ENCODE results near the gene CKS2.

Gene CKS2

DNA sequence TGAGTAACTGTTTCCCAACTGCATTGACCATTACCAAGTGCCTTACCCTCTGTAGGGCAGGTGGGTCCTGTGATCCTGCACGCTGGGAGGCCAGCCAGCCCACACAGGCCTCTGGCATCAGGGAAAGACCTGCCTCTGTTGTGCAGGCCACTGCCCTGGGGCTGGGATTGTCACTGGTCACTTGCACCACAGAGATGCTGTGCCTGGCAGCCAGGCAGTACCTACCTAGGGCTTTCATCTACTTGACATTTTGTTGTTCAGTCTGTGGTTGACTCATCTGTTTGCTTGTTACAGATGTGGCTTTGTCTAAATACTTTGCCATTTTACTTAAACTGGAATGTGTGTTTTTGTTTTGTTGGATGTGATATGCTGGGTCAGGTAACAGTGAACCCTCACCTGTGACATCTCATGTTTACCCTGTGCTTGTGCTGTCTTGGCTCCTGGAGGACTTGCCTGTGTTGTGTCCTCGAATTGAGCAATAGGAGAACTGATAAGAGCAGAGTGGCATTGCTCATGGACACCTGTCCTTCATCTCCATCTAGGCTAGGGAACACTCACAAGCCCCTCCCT is 40.1 kb downstream of the CKS2 start:
- TF ChIP-seq ZNF274 (IDR thresholded peaks at IDR 0.05; ENCODE audit: low read depth, low read length), result no peak

DNA sequence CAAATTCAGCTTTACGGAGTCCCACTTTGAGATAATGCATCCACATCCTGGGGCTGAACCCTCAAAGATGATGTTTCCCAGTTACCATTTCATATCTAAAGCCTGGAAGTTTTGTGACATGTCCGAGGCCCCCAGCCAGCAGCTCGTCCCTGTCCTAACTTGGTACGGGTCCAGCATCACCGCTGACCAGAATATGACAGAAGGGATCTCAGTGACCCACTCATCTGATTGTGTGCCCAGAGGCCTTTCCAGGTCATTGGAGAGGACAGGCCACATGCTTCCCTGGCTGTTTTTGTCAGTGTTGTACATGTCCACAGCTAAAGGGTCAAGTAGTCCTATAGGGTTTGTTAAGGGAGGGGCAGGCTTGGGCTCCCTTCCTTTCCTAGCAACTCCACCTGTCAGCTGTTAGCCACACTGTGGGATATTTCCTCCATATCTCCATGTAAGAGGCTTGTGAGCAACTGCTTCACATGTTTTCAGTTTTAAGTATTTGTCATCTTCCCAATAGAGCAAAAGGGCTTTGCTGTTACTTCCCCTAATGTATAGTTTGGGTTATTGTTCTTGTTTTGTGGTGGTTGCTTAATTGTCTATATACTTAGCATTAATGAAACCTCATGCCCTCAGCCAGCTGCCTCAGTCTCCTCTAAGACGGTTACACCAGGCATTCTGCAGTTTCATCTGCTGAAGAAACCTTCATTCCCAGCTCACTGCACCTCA is 40.7 kb downstream of the CKS2 start:
- no peak for TF ChIP-seq ZNF274 (IDR thresholded peaks at IDR 0.05; ENCODE audit: low read depth, low read length)
- H3K4me3 ChIP-seq (ENCODE audit: low read length), result no peak overlapping the region

More for the DNA sequence above, 40.1 kb downstream of the CKS2 start:
- no peak overlapping the region for H3K4me3 ChIP-seq (ENCODE audit: low read length)

- no peak for TF ChIP-seq ZNF274 (IDR thresholded peaks at IDR 0.05; ENCODE audit: low read depth, low read length)
These were observed 41.5 kb downstream of the CKS2 start for GRCh38 chr9:89352451-89352850.

GRCh38 chr9:89352874-89353649 is 42.1 kb downstream of the CKS2 start:
- no peak for TF ChIP-seq ZNF274 (IDR thresholded peaks at IDR 0.05; ENCODE audit: low read depth, low read length)
- no peak overlapping the region for H3K4me3 ChIP-seq (ENCODE audit: low read length)

More at GRCh38 chr9:89352451-89352850, 41.5 kb downstream of the CKS2 start:
- H3K4me3 ChIP-seq (ENCODE audit: low read length), result no peak overlapping the region

GRCh38 chr9:89353989-89354388 is 43.0 kb downstream of the CKS2 start:
- H3K4me3 ChIP-seq (ENCODE audit: low read length), result no peak overlapping the region
- no peak for TF ChIP-seq ZNF274 (IDR thresholded peaks at IDR 0.05; ENCODE audit: low read depth, low read length)

GRCh38 chr9:89354471-89354870 is 43.5 kb downstream of the CKS2 start:
- no peak overlapping the region for H3K4me3 ChIP-seq (ENCODE audit: low read length)
- no peak for TF ChIP-seq ZNF274 (IDR thresholded peaks at IDR 0.05; ENCODE audit: low read depth, low read length)

- H3K4me3 ChIP-seq (ENCODE audit: low read length), result no peak overlapping the region
- no peak for TF ChIP-seq ZNF274 (IDR thresholded peaks at IDR 0.05; ENCODE audit: low read depth, low read length)
These were observed 45.8 kb downstream of the CKS2 start for GRCh38 chr9:89356782-89357181.

GRCh38 chr9:89357331-89358197 is 46.6 kb downstream of the CKS2 start:
- no peak overlapping the region for H3K4me3 ChIP-seq (ENCODE audit: low read length)
- no peak for TF ChIP-seq ZNF274 (IDR thresholded peaks at IDR 0.05; ENCODE audit: low read depth, low read length)

DNA sequence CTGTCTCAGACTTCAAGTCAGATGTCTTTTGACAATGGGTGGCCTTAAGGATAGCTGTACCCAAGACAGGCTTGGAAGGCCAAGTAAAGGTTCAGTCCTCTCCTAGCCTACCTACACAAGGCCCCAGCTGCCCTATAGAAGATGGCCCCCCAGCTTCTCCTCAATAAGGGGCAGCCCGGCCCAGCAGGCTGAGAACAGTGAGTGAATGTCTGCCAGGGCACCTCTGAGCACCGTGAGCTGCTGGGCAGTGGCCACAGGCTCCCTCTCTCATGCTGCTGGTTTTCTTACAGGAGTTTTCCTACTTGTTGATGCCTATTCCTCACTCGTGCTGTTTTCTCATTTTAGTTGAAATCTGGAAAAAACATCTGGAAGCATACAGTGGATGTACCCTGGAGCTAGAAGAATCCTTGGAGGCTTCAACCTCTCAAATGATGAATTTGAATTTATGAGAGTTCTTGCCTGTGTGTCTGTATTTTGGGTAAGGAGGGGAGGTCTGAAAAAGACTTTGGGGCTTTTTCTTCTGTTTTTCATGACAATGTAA is 47.5 kb downstream of the CKS2 start:
- no peak overlapping the region for H3K4me3 ChIP-seq (ENCODE audit: low read length)
- TF ChIP-seq ZNF274 (IDR thresholded peaks at IDR 0.05; ENCODE audit: low read depth, low read length), result no peak

DNA sequence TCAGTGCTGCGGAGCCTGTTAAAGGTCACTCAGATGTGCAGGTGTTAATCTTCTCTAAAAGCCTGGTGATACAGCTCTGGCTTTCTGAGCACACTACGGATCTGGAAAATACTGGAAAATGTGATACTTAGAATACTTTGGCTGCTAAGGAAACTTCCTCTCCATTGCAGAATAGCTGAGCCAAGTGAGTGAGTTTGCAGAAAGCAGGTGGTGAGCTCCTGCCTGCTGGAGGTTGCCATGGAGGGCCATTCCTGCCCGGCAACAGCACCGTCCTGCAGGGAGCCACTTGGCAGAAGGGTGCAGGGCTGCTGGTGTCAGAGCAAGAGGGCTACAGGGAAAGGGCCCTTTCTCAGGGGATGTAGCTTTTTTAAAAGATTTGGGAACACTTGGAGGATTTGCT is 48.0 kb downstream of the CKS2 start:
- H3K4me3 ChIP-seq (ENCODE audit: low read length), result no peak overlapping the region
- no peak for TF ChIP-seq ZNF274 (IDR thresholded peaks at IDR 0.05; ENCODE audit: low read depth, low read length)

DNA sequence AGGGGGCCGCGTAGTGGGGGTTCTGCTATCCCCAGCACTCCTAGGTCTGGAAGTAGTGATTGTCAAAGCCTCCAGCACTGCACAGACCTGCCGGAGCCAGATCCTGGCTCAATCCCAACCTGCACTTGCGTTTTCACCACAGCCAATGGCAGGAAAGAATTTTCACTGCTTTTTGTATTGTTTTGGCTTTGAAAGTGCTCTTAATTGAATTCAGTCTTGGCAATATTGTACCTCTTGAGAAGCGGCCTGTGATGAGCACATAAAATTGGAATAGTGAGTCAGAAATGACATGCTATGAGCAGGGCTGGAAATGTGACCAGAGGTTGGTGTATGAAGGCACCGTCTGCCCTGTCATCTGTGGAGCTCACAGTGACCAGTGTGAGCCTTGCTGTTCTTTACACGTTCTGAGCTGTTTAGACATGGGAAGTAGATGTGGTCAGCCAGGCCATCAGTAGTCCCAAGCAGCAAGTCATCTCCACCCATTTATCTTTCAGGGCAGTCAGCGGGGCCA is 48.8 kb downstream of the CKS2 start:
- H3K4me3 ChIP-seq (ENCODE audit: low read length), result no peak overlapping the region
- TF ChIP-seq ZNF274 (IDR thresholded peaks at IDR 0.05; ENCODE audit: low read depth, low read length), result no peak

- no peak overlapping the region for H3K4me3 ChIP-seq (ENCODE audit: low read length)
These were observed 49.5 kb downstream of the CKS2 start for GRCh38 chr9:89360465-89360864.

DNA sequence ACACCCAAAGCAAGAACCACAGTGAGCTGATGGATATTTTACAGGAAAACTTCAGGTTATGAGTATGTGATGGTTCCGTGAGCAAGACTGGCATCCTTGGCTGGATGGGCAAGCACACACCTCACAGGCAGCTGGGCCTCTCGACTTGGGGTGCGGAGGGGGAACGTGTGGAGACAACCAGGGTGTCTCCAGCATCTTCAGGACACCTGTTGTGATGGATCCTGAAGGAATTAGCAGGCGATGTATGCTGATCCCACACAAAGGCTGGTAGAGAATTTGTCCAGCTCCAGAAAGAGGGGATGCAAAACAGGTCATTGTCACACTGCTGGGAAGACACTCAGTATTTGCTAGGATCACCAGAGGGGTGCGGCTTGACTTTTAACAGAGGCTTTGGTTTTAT is 50.0 kb downstream of the CKS2 start:
- H3K4me3 ChIP-seq (ENCODE audit: low read length), result no peak overlapping the region
- TF ChIP-seq ZNF274 (IDR thresholded peaks at IDR 0.05; ENCODE audit: low read depth, low read length), result no peak

More at GRCh38 chr9:89360465-89360864, 49.5 kb downstream of the CKS2 start:
- TF ChIP-seq ZNF274 (IDR thresholded peaks at IDR 0.05; ENCODE audit: low read depth, low read length), result no peak
